ENCODE data around the gene DUSP10. TPM values are rescaled to one million over a fixed set of nuclear protein-coding genes. Genes with fewer than 3 reads are reported as not detected.

DUSP10 gene
- total RNA-seq, 2 donors from 2014 or later, result 5.8 to 13.6 TPM

DNA sequence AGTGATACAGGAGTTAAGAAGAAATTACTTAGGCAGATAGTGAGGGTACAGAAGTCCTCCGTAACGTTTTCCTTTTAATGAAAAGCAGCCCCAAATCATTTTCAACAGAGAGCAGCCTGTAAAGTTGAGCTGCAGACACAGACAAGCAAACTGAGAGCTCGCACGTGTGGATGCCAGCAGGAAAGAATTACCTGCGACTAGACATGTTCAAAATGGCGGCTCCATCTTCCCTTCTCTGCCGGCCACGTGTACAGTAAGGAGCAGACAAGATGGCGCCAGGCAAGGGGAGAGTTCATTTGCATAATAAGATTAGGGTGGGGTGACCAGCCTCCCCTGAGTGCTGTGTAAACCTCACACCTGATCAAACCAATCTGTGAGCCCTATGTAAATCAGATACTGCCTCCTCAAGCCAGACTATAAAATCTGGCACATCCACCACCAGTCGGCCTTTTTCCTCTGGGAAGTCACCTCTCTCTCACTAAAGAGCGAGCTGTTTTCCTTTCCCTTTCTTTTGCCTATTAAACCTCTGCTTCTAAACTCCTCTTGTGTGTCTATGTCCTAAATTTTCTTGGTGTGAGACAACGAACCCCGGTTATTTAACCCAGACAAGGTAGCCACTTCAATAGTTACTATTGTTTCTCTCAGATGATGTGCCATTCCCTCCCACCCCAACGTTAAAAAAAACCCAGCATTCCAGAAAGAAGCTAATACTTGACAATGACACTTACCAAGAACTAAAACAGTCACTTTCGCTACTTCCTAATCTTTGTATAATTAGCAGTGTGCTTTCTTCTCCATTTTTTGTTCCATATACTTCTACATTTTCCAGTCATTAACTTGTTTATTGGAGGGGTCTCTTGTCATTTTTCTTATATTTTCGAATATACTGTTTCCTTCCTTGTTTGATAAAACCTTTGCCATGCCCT lies 27.4 kb downstream of the DUSP10 start:
- intact Hi-C loops (cut with DNase I), result no loop called here
- H3K27me3 ChIP-seq (replicated peaks; ENCODE audit: insufficient read depth), result no peaks in the 10 kb centered on the region
- H3K9me3 ChIP-seq, result no peaks in the 10 kb centered on the region
- H3K4me1 ChIP-seq (replicated peaks), result peaks cover 10% of the 10 kb centered on the region
- H3K4me3 ChIP-seq, result no peak overlapping the region
- no peak for TF ChIP-seq POLR2AphosphoS5 (IDR thresholded peaks at IDR 0.05)
- no peak for TF ChIP-seq POLR2A (IDR thresholded peaks at IDR 0.05)
- TF ChIP-seq CTCF (IDR thresholded peaks at IDR 0.05), result no peak
- H3K36me3 ChIP-seq, result no peaks in the 10 kb centered on the region
- WGBS, result 75% methylated on average over 16 of the region's 16 CpGs
- peak overlapping the region in 1 of 2 donors; percentile 81 for H3K27ac ChIP-seq
- DNase-seq (ENCODE audit: low spot score), result no peak

- 86% methylated on average over 3 of the region's 3 CpGs for WGBS
- peaks cover 5% of the 10 kb centered on the region for H3K4me1 ChIP-seq (replicated peaks)
- TF ChIP-seq POLR2AphosphoS5 (IDR thresholded peaks at IDR 0.05) (no peak), CTCF (IDR thresholded peaks at IDR 0.05) (no peak), POLR2A (IDR thresholded peaks at IDR 0.05) (no peak)
- no peaks in the 10 kb centered on the region for H3K36me3 ChIP-seq
- H3K27me3 ChIP-seq (replicated peaks; ENCODE audit: insufficient read depth), result no peaks in the 10 kb centered on the region
- no peak for DNase-seq (ENCODE audit: low spot score)
- intact Hi-C loops (cut with DNase I), result no loop called here
- no peak overlapping the region for H3K27ac ChIP-seq
- H3K4me3 ChIP-seq, result no peak overlapping the region
- H3K9me3 ChIP-seq, result no peaks in the 10 kb centered on the region
Observed at GRCh38 chr1:221712776-221713431, 29.0 kb downstream of the DUSP10 start.

DNA sequence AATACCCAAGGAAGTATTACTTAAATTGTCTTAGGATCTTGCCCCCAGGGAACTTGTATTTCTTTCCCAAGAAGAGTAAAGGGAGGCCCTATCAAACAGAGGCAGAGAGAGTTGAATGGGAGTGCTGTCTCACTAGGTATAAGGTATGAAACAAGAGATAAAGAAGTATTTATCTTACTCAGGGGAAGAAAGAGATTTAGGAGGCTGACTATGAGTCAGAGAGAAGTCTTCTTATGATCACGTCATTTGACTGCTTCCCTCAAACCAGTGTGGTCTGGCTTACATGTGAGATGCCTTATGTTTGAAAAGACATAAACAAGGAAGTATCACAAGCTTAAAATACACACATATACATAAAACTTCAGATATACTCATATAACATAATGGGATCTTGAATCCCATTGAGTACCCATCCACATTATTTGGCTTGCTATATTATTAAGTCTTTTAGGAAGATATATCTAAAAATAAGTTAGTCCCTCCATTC lies 29.6 kb downstream of the DUSP10 start:
- TF ChIP-seq POLR2A (IDR thresholded peaks at IDR 0.05) (no peak), CTCF (IDR thresholded peaks at IDR 0.05) (no peak), POLR2AphosphoS5 (IDR thresholded peaks at IDR 0.05) (no peak)
- Histone ChIP-seq H3K4me1 (replicated peaks) (peaks cover 5% of the 10 kb centered on the region), H3K4me3 (no peak overlapping the region), H3K36me3 (no peaks in the 10 kb centered on the region), H3K9me3 (no peaks in the 10 kb centered on the region), H3K27me3 (replicated peaks; ENCODE audit: insufficient read depth) (no peaks in the 10 kb centered on the region), H3K27ac (peak overlapping the region in 1 of 2 donors; percentile 4)
- 86% methylated on average over 1 of the region's 1 CpG for WGBS
- intact Hi-C loops (cut with DNase I), result no loop called here
- DNase-seq (ENCODE audit: low spot score), result no peak

GRCh38 chr1:221711656-221712055 lies 30.2 kb downstream of the DUSP10 start:
- 97% methylated on average over 1 of the region's 1 CpG for WGBS
- TF ChIP-seq CTCF (IDR thresholded peaks at IDR 0.05) (no peak), POLR2A (IDR thresholded peaks at IDR 0.05) (no peak), POLR2AphosphoS5 (IDR thresholded peaks at IDR 0.05) (no peak)
- no peak for DNase-seq (ENCODE audit: low spot score)
- intact Hi-C loops (cut with DNase I), result no loop called here
- H3K4me1 ChIP-seq (replicated peaks), result peaks cover 5% of the 10 kb centered on the region
- H3K27me3 ChIP-seq (replicated peaks; ENCODE audit: insufficient read depth), result no peaks in the 10 kb centered on the region
- no peaks in the 10 kb centered on the region for H3K9me3 ChIP-seq
- H3K27ac ChIP-seq, result peak overlapping the region in 1 of 2 donors; percentile 4
- H3K4me3 ChIP-seq, result no peak overlapping the region
- no peaks in the 10 kb centered on the region for H3K36me3 ChIP-seq

Measured in prostate gland (tissue), 2 donors.